HepG2 (cell line): Measurements from ENCODE around the gene RMND5A. TPM values are rescaled to one million over a fixed set of nuclear protein-coding genes. Genes with fewer than 3 reads are reported as not detected.

Experiments used
- EED ChIP-seq: sonication (generic); formaldehyde crosslinking; IDR thresholded peaks from 2 replicates; pipeline ENCODE4 v1.5.0; 2020; ENCODE audit warnings: mild to moderate bottlenecking, missing genetic modification reagents
- GTF2F1 ChIP-seq: fragments of 150-350 bp; IDR thresholded peaks from 2 replicates; pipeline ENCODE4 v1.6.1; 2014; ENCODE audit warnings: low read length
- MBNL3 ChIP-seq: fragments of 250-450 bp; sonication (Bioruptor Pico); conservative IDR thresholded peaks from 2 replicates; pipeline ENCODE4 v1.8.0; 2022; ENCODE audit warnings: mild to moderate bottlenecking, inconsistent platforms
- MNT ChIP-seq: fragments of 450-650 bp; IDR thresholded peaks from 2 replicates; pipeline ENCODE4 v1.6.1; 2016
- PHF21A ChIP-seq: sonication (generic); formaldehyde crosslinking; IDR thresholded peaks from 2 replicates; pipeline ENCODE4 v1.5.0; 2020; ENCODE audit warnings: mild to moderate bottlenecking, missing genetic modification reagents
- RAD21 ChIP-seq: fragments of 450-650 bp; formaldehyde crosslinking; IDR thresholded peaks from 2 replicates; pipeline ENCODE4 v1.5.0; 2020; ENCODE audit warnings: mild to moderate bottlenecking
- RBAK ChIP-seq: sonication (generic); formaldehyde crosslinking; IDR thresholded peaks from 2 replicates; pipeline ENCODE4 v1.5.1; 2020; ENCODE audit warnings: mild to moderate bottlenecking, missing genetic modification reagents
- TCF7L2 ChIP-seq: IDR thresholded peaks from 2 replicates; pipeline ENCODE4 v1.6.1; 2011; ENCODE audit warnings: mild to moderate bottlenecking, low read depth, low read length, moderate library complexity
- TGIF2 ChIP-seq: IDR thresholded peaks from 2 replicates; pipeline ENCODE4 v1.6.1; 2016; ENCODE audit warnings: control low read depth, missing compliant biosample characterization
- XRCC5 ChIP-seq: fragments of 200-400 bp; formaldehyde crosslinking; optimal IDR thresholded peaks from 2 replicates; pipeline ENCODE3; 2017; ENCODE audit warnings: mild to moderate bottlenecking, low read length
- ZBTB20 ChIP-seq: sonication (generic); formaldehyde crosslinking; IDR thresholded peaks from 2 replicates; pipeline ENCODE4 v1.8.1; 2023; ENCODE audit warnings: missing genetic modification reagents, low read depth, mild to moderate bottlenecking, borderline replicate concordance
- ZBTB46 ChIP-seq: sonication (generic); formaldehyde crosslinking; IDR thresholded peaks from 2 replicates; pipeline ENCODE4 v1.4.0; 2020; ENCODE audit warnings: mild to moderate bottlenecking, missing genetic modification reagents, borderline replicate concordance
- ZMYM3 ChIP-seq: sonication (generic); formaldehyde crosslinking; IDR thresholded peaks from 2 replicates; pipeline ENCODE4 v1.5.1; 2020; ENCODE audit warnings: mild to moderate bottlenecking, missing genetic modification reagents
- ZNF232 ChIP-seq: sonication (generic); formaldehyde crosslinking; IDR thresholded peaks from 2 replicates; pipeline ENCODE4 v1.4.0; 2020; ENCODE audit warnings: missing genetic modification reagents, borderline replicate concordance
- ZNF235 ChIP-seq: sonication (generic); formaldehyde crosslinking; IDR thresholded peaks from 2 replicates; pipeline ENCODE4 v1.8.1; 2023; ENCODE audit warnings: mild to moderate bottlenecking, missing genetic modification reagents, borderline replicate concordance
- ZNF30 ChIP-seq: sonication (generic); formaldehyde crosslinking; IDR thresholded peaks from 2 replicates; pipeline ENCODE4 v1.5.0; 2020; ENCODE audit warnings: mild to moderate bottlenecking, missing genetic modification reagents
- ZNF567 ChIP-seq: sonication (generic); formaldehyde crosslinking; IDR thresholded peaks from 2 replicates; pipeline ENCODE4 v1.8.1; 2023; ENCODE audit warnings: mild to moderate bottlenecking, missing genetic modification reagents, borderline replicate concordance
- ZNF615 ChIP-seq: sonication (generic); formaldehyde crosslinking; IDR thresholded peaks from 2 replicates; pipeline ENCODE4 v1.5.0; 2020; ENCODE audit warnings: mild to moderate bottlenecking, missing genetic modification reagents, borderline replicate concordance
- ZNF629 ChIP-seq: sonication (generic); formaldehyde crosslinking; conservative IDR thresholded peaks from 2 replicates; pipeline ENCODE4 v1.5.0; 2020; ENCODE audit warnings: missing genetic modification reagents
- ZNF839 ChIP-seq: sonication (generic); formaldehyde crosslinking; IDR thresholded peaks from 2 replicates; pipeline ENCODE4 v1.4.0; 2020; ENCODE audit warnings: missing genetic modification reagents, mild to moderate bottlenecking, borderline replicate concordance
- polyA plus RNA-seq, 8 experiments: library from polyadenylated mRNA; depleted of rRNA in 3 of 8; stranded (reverse) in 7 of 8; unstranded in 1 of 8; fragments of >200 nt; fragmentation: Illumina TruSeq in 4 of 8; extraction: Trizol in 4 of 8; gene quantifications; 2 replicates each; pipeline versions ENCODE4 v1.2.1 to v1.2.3, GENCODE V29; 2011 to 2016; ENCODE audit warnings: low read depth in 4 of 8, missing spikeins in 1 of 8, mixed read lengths in 1 of 8; ENCODE audit not compliant: insufficient read depth in 1 of 8
- total RNA-seq, 5 experiments: library from RNA; depleted of rRNA; stranded (reverse); fragments of >200 nt; fragmentation: Illumina TruSeq; extraction: Trizol; gene quantifications; 2 replicates each; pipeline ENCODE4 v1.2.3, GENCODE V29; 2016; ENCODE audit warnings: low read depth in 1 of 5
- TF ChIP-seq, protein P1 (sequence below): sonication (generic); formaldehyde crosslinking; IDR thresholded peaks from 2 replicates; pipeline ENCODE4 v1.9.0; 2021; ENCODE audit warnings: missing genetic modification reagents, borderline replicate concordance
- TF ChIP-seq, protein P2 (sequence below): sonication (generic); formaldehyde crosslinking; IDR thresholded peaks from 2 replicates; pipeline ENCODE4 v1.5.0; 2020; ENCODE audit warnings: mild to moderate bottlenecking, missing genetic modification reagents, moderate library complexity
- TF ChIP-seq, protein P3 (sequence below): sonication (generic); formaldehyde crosslinking; conservative IDR thresholded peaks from 2 replicates; pipeline ENCODE4 v1.8.0; 2022; ENCODE audit warnings: missing genetic modification reagents

The RMND5A gene
- total and polyA plus RNA-seq, 2 of the 13 experiments (the other 11 are each of a cell fraction or from before 2014, with no cell fraction given) = 31.0 to 66.4 TPM

DNA sequence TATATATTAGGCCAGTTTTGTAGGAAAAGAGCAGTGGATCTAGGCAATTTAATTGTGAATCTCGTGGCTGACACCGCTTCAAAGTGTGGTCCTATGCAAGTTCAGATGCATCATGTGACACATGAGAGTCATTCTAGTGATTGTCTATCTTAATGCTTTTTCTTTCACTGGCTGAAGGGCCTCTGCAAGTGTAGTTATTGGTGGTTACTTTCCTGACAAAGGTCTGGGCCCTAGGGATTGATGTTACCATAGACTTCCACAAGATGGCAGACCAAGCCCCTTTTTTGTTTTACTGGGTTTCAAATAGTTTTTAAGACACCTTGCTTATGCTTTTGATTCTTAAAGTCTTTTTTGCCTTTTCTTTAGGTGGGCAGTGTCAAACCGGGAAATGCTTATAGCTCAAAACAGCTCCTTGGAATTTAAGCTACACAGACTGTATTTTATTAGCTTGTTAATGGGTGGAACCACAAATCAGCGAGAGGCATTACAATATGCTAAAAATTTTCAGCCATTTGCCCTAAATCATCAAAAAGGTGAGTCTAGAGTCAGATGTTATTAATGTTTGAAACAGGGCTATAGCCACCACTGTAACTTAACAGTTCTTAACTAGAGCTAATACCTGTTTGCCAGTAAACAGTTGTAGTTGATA, 44.7 kb downstream of the RMND5A start (continued):
- TF ChIP-seq ZNF615 (CRISPR knock-in tag) (no peak), MBNL3 (no peak), ZNF30 (no peak), ZBTB46 (CRISPR knock-in tag) (no peak), ZMYM3 (CRISPR knock-in tag) (no peak), ZNF567 (CRISPR knock-in tag) (no peak), ZNF629 (CRISPR knock-in tag) (no peak), RAD21 (CRISPR knock-in tag) (peak; percentile 72), PHF21A (no peak), GTF2F1 (no peak), TGIF2 (0 out of 2 replicates have a peak, but pooled peaks have one; percentile 20), ZNF232 (CRISPR knock-in tag) (no peak), MNT (no peak), EED (CRISPR knock-in tag) (no peak), ZBTB20 (CRISPR knock-in tag) (no peak), XRCC5 (peak; percentile 27), ZNF235 (CRISPR knock-in tag) (no peak), RBAK (CRISPR knock-in tag) (no peak), TCF7L2 (no peak), ZNF839 (CRISPR knock-in tag) (no peak)
- TF ChIP-seq, protein P1, sequence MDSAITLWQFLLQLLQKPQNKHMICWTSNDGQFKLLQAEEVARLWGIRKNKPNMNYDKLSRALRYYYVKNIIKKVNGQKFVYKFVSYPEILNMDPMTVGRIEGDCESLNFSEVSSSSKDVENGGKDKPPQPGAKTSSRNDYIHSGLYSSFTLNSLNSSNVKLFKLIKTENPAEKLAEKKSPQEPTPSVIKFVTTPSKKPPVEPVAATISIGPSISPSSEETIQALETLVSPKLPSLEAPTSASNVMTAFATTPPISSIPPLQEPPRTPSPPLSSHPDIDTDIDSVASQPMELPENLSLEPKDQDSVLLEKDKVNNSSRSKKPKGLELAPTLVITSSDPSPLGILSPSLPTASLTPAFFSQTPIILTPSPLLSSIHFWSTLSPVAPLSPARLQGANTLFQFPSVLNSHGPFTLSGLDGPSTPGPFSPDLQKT (CRISPR knock-in tag) = no peak
- TF ChIP-seq, protein P2, sequence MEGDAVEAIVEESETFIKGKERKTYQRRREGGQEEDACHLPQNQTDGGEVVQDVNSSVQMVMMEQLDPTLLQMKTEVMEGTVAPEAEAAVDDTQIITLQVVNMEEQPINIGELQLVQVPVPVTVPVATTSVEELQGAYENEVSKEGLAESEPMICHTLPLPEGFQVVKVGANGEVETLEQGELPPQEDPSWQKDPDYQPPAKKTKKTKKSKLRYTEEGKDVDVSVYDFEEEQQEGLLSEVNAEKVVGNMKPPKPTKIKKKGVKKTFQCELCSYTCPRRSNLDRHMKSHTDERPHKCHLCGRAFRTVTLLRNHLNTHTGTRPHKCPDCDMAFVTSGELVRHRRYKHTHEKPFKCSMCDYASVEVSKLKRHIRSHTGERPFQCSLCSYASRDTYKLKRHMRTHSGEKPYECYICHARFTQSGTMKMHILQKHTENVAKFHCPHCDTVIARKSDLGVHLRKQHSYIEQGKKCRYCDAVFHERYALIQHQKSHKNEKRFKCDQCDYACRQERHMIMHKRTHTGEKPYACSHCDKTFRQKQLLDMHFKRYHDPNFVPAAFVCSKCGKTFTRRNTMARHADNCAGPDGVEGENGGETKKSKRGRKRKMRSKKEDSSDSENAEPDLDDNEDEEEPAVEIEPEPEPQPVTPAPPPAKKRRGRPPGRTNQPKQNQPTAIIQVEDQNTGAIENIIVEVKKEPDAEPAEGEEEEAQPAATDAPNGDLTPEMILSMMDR (CRISPR knock-in tag) = peak; percentile 76
- TF ChIP-seq, protein P3, sequence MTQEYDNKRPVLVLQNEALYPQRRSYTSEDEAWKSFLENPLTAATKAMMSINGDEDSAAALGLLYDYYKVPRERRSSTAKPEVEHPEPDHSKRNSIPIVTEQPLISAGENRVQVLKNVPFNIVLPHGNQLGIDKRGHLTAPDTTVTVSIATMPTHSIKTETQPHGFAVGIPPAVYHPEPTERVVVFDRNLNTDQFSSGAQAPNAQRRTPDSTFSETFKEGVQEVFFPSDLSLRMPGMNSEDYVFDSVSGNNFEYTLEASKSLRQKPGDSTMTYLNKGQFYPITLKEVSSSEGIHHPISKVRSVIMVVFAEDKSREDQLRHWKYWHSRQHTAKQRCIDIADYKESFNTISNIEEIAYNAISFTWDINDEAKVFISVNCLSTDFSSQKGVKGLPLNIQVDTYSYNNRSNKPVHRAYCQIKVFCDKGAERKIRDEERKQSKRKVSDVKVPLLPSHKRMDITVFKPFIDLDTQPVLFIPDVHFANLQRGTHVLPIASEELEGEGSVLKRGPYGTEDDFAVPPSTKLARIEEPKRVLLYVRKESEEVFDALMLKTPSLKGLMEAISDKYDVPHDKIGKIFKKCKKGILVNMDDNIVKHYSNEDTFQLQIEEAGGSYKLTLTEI (CRISPR knock-in tag) = no peak
